GM18951 (cell line): ENCODE results near the gene ABHD17B.
A peak's percentile ranks its signal among the peaks of the same experiment; 100 is the strongest.
"Not testable (repeated sequence)": the region's sequence is repeated elsewhere in the genome, so short reads cannot be mapped to it uniquely, and the experiment has no call there.

Experiments used
- POLR2A ChIP-seq: IDR thresholded peaks from 4 replicates; pipeline ENCODE4 v1.6.1; 2011; ENCODE audit warnings: mild to moderate bottlenecking; ENCODE audit not compliant: insufficient read length, insufficient read depth; ENCODE audit errors: extremely low read depth
- in situ Hi-C: fragments of 300-500 bp; cut with MboI; formaldehyde crosslinking; loops from one replicate; pipeline ENCODE4 v1.12.0; 2022; ENCODE audit warnings: low sequenced_read_pairs, mixed read lengths, inconsistent platforms; ENCODE audit not compliant: unreplicated experiment

ABHD17B gene

DNA sequence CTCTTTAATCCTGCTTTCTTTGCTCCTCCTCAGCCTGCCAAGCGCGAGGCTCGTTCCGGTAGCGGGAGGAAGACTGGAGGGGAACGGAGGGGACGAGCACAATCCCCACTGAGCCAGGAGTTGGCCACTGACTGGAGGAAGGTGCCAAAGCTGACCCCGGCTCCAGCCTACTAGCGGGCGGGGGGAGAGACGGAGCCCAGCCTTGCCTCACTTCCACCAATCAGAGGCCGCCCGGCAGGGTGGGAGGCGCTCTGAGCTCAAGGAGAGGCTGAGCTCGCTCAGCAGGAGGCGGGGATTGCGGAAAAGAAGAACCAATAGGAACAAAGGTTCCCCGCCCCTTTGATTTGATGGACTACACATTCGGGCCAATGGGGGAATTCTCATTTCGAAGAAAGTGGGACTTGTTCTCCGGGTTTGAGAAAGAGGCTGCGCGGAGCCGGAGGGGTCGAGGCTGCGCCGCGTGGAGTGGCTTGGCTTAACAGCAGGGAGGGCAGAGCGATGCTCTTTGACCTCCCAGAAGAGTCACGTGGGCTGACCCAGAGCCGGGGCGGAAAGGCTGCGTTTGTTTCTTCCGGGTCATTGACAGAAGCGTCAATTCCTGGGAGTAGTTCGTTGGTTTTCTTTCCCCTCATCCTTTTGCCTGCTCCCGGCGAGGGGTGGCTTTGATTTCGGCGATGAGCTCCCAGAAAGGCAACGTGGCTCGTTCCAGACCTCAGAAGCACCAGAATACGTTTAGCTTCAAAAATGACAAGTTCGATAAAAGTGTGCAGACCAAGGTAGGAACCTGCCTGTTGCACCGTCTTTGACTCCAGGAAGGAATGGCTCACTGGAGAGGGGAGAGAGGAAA is at the start of gene ABHD17B, which contains the start of gene C9orf85:
TSS of gene ABHD17B (minus strand) at position 133 of the 847 bp plus-strand sequence. CDS start 36,113 bp downstream, outside the sequence.
TSS of gene C9orf85 (plus strand) at position 579 of the 847 bp plus-strand sequence. CDS start at position 675, 96 bp downstream.
- in situ Hi-C loops: no loop called here
- peak; percentile 98 for TF ChIP-seq POLR2A

GRCh38 chr9:71955300-71955915 is 44.4 kb upstream of the ABHD17B start:
- no peak for TF ChIP-seq POLR2A
- in situ Hi-C loops: no loop called here

DNA sequence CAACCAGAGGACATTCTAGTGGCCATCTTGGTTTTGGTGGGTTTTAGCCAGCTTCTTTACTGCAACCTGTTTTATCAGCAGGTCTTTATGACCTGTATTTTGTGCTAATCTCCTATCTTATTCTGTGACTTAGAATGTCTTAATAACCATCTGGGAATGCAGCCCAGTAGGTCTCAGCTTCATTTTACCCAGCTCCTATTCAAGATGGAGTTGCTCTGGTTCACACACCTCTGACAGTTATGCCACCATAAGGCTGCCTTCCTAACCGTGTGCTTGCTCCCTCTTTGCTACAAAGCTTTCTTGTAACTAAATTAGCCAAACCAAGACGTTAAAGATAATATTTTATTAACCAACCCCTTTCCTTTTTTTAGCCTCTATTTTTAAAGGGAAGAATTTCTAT is 43.7 kb upstream of the ABHD17B start:
- in situ Hi-C loops: not testable (repeated sequence)

DNA sequence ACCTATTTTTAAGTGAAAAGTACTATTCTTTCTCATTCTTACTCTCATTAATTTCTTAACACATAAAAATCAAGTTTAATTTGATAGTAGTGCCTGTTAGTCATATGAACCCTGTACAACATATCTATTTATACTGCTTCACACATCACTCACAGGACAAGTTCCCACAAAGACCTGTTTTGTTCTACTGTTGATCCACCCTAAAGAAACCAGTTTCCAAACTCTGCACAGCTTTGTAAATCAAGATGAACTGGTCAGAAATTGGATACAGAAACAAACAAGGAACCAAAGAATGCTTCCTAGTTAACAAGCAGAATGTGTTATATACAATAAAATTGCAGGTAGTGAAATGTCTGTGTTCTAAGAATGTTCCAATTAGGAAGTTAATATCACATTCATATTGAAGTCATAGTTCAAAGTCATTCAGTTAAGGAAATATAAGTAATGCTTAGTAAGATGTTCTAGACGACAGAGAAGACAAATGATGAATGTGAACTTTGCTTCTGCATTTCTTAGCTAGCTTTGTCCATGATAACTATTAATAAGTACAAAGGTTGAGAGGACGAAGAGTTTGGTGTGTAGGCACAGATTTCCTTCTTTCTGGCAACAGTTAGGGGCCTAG is 33.9 kb upstream of the ABHD17B start:
- in situ Hi-C loops: no loop called here
- TF ChIP-seq POLR2A: no peak

DNA sequence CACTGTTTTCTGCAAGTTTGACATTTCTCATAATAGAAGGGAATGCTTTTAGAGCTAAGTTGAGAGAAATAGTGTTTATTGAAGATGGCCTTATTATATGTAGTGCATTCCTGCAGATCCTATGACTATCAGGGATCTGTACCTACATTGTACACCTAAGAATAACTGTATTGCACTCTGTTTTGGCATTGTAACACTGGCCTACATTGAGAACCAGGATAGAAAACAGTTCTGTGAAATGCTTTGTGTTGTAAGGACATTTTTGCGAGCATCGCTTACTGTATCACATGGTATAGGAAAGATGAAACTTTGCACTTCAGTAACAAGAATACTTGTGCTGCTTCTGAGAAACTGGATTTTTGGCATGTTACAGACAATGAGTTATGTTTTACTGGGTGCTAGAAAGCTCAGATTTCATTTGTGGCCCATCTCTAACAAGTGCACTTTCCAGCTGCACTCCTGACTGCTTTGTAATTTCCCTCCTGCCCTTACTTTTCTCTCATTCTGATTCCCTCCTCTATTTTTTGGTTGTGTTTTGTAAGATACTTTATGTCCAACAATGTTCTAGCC is 31.1 kb upstream of the ABHD17B start:
- TF ChIP-seq POLR2A: no peak
- in situ Hi-C loops: no loop called here

GRCh38 chr9:71941060-71941568 is 30.1 kb upstream of the ABHD17B start:
- no peak for TF ChIP-seq POLR2A
- in situ Hi-C loops: no loop called here

- no peak for TF ChIP-seq POLR2A
- in situ Hi-C loops: no loop called here
These were observed 26.9 kb upstream of the ABHD17B start for GRCh38 chr9:71937898-71938297.

DNA sequence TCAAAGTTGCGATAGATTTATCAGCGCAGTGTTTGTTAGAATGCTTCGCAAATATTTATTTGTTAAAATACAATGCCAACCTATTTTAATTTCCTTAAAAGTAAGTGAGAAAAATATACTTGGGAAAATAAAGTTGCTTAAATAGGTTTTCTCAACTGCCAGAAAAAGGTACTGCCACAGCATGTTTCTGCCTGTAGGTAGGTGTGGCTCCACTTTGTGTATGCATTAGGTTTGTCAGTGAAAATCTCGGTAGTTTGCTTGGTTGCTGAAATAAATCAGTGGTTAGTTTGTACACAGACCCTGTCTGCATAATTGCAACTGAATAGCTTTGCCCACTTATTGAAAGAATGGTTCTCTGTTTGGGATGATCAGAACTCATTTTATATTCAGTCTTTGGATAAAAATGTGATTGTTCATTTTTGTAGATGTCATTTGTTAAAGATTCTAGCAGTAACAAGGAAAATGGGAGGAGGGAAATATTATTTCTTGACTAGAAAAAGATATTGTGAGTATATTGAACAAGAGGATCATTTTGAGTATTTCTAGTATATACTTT is 26.2 kb upstream of the ABHD17B start:
- in situ Hi-C loops: no loop called here
- TF ChIP-seq POLR2A: no peak

DNA sequence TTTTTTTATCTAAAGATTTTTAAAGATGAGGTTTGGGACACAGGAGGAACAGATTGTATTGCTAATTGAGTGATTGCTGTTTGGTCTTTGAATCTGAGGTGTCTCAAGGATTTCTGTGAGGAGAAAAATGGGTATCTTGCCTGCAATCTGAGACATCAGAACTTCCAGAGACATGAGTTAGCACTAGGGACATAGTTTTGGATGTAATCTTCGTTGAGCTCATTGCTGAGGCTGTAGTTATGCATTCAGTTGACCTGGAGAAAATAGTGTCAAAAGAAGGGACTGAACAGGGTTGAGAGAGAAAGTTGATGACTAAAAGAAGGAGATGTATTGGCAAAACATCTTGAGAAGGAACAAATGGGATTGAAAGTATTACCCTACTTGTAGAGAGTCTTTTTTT is 25.1 kb upstream of the ABHD17B start:
- TF ChIP-seq POLR2A: no peak
- in situ Hi-C loops: no loop called here

DNA sequence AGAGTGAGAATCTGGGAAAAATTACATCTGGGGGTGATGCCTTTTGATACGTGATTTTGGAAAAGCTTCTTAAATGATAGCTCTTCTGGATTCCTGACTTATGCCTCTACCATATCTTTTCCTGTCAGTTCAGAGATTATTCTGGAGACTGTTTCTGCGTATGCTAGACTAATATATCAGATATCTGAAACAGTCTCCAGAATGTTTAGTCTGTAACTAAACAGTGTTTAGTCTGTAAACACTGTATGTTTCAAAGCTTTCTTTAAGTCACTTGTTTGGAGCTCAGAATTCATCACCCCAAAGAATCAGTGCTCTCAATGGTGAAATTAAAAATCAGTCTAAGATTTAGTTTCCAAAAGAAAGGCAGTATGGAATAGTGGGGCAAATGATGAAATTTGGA is 20.2 kb upstream of the ABHD17B start:
- TF ChIP-seq POLR2A: no peak
- in situ Hi-C loops: no loop called here

GRCh38 chr9:71929791-71930440 is 18.9 kb upstream of the ABHD17B start:
- TF ChIP-seq POLR2A: no peak
- in situ Hi-C loops: no loop called here

GRCh38 chr9:71929223-71929622 is 18.2 kb upstream of the ABHD17B start:
- no peak for TF ChIP-seq POLR2A
- in situ Hi-C loops: no loop called here
